DND-41 (cell line): ENCODE measurements around the gene CSNK1A1L.

ENCODE experiments used
- ATAC-seq: fragments of 200-7000 bp; cut with Tn5 transposase; 3 replicates; pipeline ENCODE4 v1.9.1; 2021; ENCODE audit warnings: low read depth; ENCODE audit not compliant: insufficient read depth
- DNase-seq: peaks from one replicate; pipeline ENCODE4 v3.0.0-alpha.2; 2020
- H2AFZ ChIP-seq: 2 replicates; pipeline ENCODE4 v1.6.0; 2012; ENCODE audit warnings: low read depth, low read length
- H3K27ac ChIP-seq: 2 replicates; pipeline ENCODE4 v1.5.1; 2012; ENCODE audit warnings: low read length, inconsistent platforms
- H3K27me3 ChIP-seq: fragments of 200-600 bp; sonication (generic); 2 replicates; pipeline ENCODE4 v1.6.0; 2012; ENCODE audit warnings: low read length, mild to moderate bottlenecking, inconsistent platforms; ENCODE audit not compliant: insufficient read depth, poor library complexity
- H3K36me3 ChIP-seq: 2 replicates; pipeline ENCODE4 v1.5.1; 2012; ENCODE audit warnings: low read length, inconsistent platforms; ENCODE audit not compliant: insufficient read depth
- H3K4me1 ChIP-seq: 2 replicates; pipeline ENCODE4 v1.5.1; 2012; ENCODE audit warnings: mild to moderate bottlenecking, low read length; ENCODE audit not compliant: insufficient read depth
- H3K4me2 ChIP-seq: 2 replicates; pipeline ENCODE4 v1.6.0; 2012; ENCODE audit warnings: mild to moderate bottlenecking, moderate library complexity, low read length, inconsistent platforms; ENCODE audit not compliant: insufficient read depth
- H3K4me3 ChIP-seq, 2 experiments: fragments of 200-600 bp in 1 of 2; shearing (Covaris generic) in 1 of 2; 2 replicates each; pipeline ENCODE4 v1.5.1; 2012 to 2016; ENCODE audit warnings: inconsistent platforms in 2 of 2, low read length in 2 of 2, mild to moderate bottlenecking in 2 of 2, low read depth in 1 of 2, moderate library complexity in 1 of 2
- H3K79me2 ChIP-seq: 2 replicates; pipeline ENCODE4 v1.6.0; 2012; ENCODE audit warnings: low read length, inconsistent platforms; ENCODE audit not compliant: insufficient read depth
- H3K9ac ChIP-seq: 2 replicates; pipeline ENCODE4 v1.6.0; 2012; ENCODE audit warnings: low read depth, mild to moderate bottlenecking, inconsistent platforms, low read length, moderate library complexity
- H3K9me3 ChIP-seq: 2 replicates; pipeline ENCODE4 v1.5.1; 2012; ENCODE audit warnings: low read length, moderate library complexity, mild to moderate bottlenecking, inconsistent platforms; ENCODE audit not compliant: insufficient read depth, severe bottlenecking
- H4K20me1 ChIP-seq: 2 replicates; pipeline ENCODE4 v1.6.0; 2012; ENCODE audit warnings: low read length; ENCODE audit not compliant: insufficient read depth
- CTCF ChIP-seq: IDR thresholded peaks from 2 replicates; pipeline ENCODE4 v1.5.1; 2012; ENCODE audit warnings: borderline replicate concordance, low read length, moderate library complexity, mild to moderate bottlenecking; ENCODE audit not compliant: poor library complexity, severe bottlenecking; ENCODE audit errors: extremely low read depth
- EZH2 ChIP-seq: IDR thresholded peaks from 3 replicates; pipeline ENCODE4 v1.6.1; 2012; ENCODE audit warnings: borderline replicate concordance, low read depth, mild to moderate bottlenecking, moderate library complexity, low read length, inconsistent platforms; ENCODE audit not compliant: severe bottlenecking

The CSNK1A1L gene

GRCh38 chr13:37100731-37101130 lies 4.7 kb downstream of the CSNK1A1L start:
- DNase-seq (no peak), ATAC-seq (no peak)
- H3K36me3 ChIP-seq: no peaks in the 10 kb centered on the region
- no peaks in the 10 kb centered on the region for H3K27me3 ChIP-seq
- no peak overlapping the region for H3K4me2 ChIP-seq
- H3K9ac ChIP-seq: no peak overlapping the region
- no peaks in the 10 kb centered on the region for H3K4me1 ChIP-seq
- no peak overlapping the region for H2AFZ ChIP-seq
- H3K9me3 ChIP-seq: no peaks in the 10 kb centered on the region
- no peak overlapping the region for H3K4me3 ChIP-seq
- H4K20me1 ChIP-seq: no peaks in the 10 kb centered on the region
- no peak overlapping the region for H3K27ac ChIP-seq
- no peaks in the 10 kb centered on the region for H3K79me2 ChIP-seq
- TF ChIP-seq EZH2: no peak
- no peak for TF ChIP-seq CTCF

GRCh38 chr13:37097076-37097475 lies 8.4 kb downstream of the CSNK1A1L start:
- ATAC-seq: no peak
- Histone ChIP-seq H3K9me3 (no peaks in the 10 kb centered on the region), H3K27me3 (no peaks in the 10 kb centered on the region), H3K79me2 (no peaks in the 10 kb centered on the region), H3K4me1 (no peaks in the 10 kb centered on the region), H3K36me3 (no peaks in the 10 kb centered on the region), H4K20me1 (no peaks in the 10 kb centered on the region), H2AFZ (no peak overlapping the region), H3K9ac (no peak overlapping the region), H3K4me2 (no peak overlapping the region), H3K27ac (no peak overlapping the region), H3K4me3 (no peak overlapping the region)
- no peak for DNase-seq
- TF ChIP-seq CTCF: no peak
- no peak for TF ChIP-seq EZH2

GRCh38 chr13:37094840-37095239 lies 10.6 kb downstream of the CSNK1A1L start:
- no peak overlapping the region for H3K27ac ChIP-seq
- H4K20me1 ChIP-seq: no peaks in the 10 kb centered on the region
- no peak overlapping the region for H3K9ac ChIP-seq
- H3K36me3 ChIP-seq: no peaks in the 10 kb centered on the region
- TF ChIP-seq CTCF: no peak
- H3K79me2 ChIP-seq: no peaks in the 10 kb centered on the region
- no peaks in the 10 kb centered on the region for H3K9me3 ChIP-seq
- H3K4me1 ChIP-seq: no peaks in the 10 kb centered on the region
- H2AFZ ChIP-seq: no peak overlapping the region
- no peak overlapping the region for H3K4me2 ChIP-seq
- DNase-seq (no peak), ATAC-seq (no peak)
- no peak overlapping the region for H3K4me3 ChIP-seq
- no peaks in the 10 kb centered on the region for H3K27me3 ChIP-seq

- no peaks in the 10 kb centered on the region for H3K9me3 ChIP-seq
- no peak for ATAC-seq
- H3K79me2 ChIP-seq: no peaks in the 10 kb centered on the region
- no peak overlapping the region for H2AFZ ChIP-seq
- H3K4me3 ChIP-seq: no peak overlapping the region
- H3K9ac ChIP-seq: no peak overlapping the region
- H3K36me3 ChIP-seq: no peaks in the 10 kb centered on the region
- H3K4me2 ChIP-seq: no peak overlapping the region
- H4K20me1 ChIP-seq: no peaks in the 10 kb centered on the region
- H3K4me1 ChIP-seq: no peaks in the 10 kb centered on the region
- no peak for DNase-seq
- no peak overlapping the region for H3K27ac ChIP-seq
- no peak for TF ChIP-seq CTCF
- TF ChIP-seq EZH2: no peak
- H3K27me3 ChIP-seq: no peaks in the 10 kb centered on the region
Measured at GRCh38 chr13:37094099-37094498, 11.4 kb downstream of the CSNK1A1L start.
